ENCODE results near the gene SNAP25. TPM values are rescaled to one million over a fixed set of nuclear protein-coding genes. Genes with fewer than 3 reads are reported as not detected.

SNAP25 gene
- total RNA-seq, 2 donors from 2014 or later, result 0.67 to 2.2 TPM

GRCh38 chr20:10217721-10218410 is 764 bp upstream of the SNAP25 start:
- Histone ChIP-seq H3K27me3 (peaks cover 14% of the 10 kb centered on the region), H3K4me3 (no peak overlapping the region), H3K9ac (ENCODE audit: low read depth in 2 of 2, low read length in 2 of 2) (no peak overlapping the region), H3K9me3 (no peaks in the 10 kb centered on the region), H3K4me1 (no peaks in the 10 kb centered on the region), H3K27ac (no peak overlapping the region), H3K36me3 (no peaks in the 10 kb centered on the region)
- TF ChIP-seq CTCF (IDR thresholded peaks at IDR 0.05), result no peak
- intact Hi-C loops (cut with DNase I), result no loop called here
- no peak for DNase-seq

- no peak overlapping the region for H3K9ac ChIP-seq (ENCODE audit: low read depth in 2 of 2, low read length in 2 of 2)
- no peak overlapping the region for H3K4me3 ChIP-seq
- no peak overlapping the region for H3K27ac ChIP-seq
- intact Hi-C loops (cut with DNase I), result no loop called here
- H3K36me3 ChIP-seq, result no peaks in the 10 kb centered on the region
- H3K27me3 ChIP-seq, result peaks cover 14% of the 10 kb centered on the region
- no peaks in the 10 kb centered on the region for H3K9me3 ChIP-seq
- peak; percentile 62 for DNase-seq
- H3K4me1 ChIP-seq, result no peaks in the 10 kb centered on the region
- TF ChIP-seq CTCF (IDR thresholded peaks at IDR 0.05), result no peak
These were observed 792 bp downstream of the SNAP25 start for GRCh38 chr20:10219452-10219791.

GRCh38 chr20:10219993-10220750 is 1.5 kb downstream of the SNAP25 start:
- Histone ChIP-seq H3K9me3 (no peaks in the 10 kb centered on the region), H3K36me3 (no peaks in the 10 kb centered on the region), H3K27ac (no peak overlapping the region), H3K27me3 (peaks cover 14% of the 10 kb centered on the region), H3K9ac (ENCODE audit: low read depth in 2 of 2, low read length in 2 of 2) (no peak overlapping the region), H3K4me3 (no peak overlapping the region), H3K4me1 (no peaks in the 10 kb centered on the region)
- no peak for TF ChIP-seq CTCF (IDR thresholded peaks at IDR 0.05)
- intact Hi-C loops (cut with DNase I), result no loop called here
- no peak for DNase-seq

GRCh38 chr20:10221021-10221420 is 2.4 kb downstream of the SNAP25 start:
- Histone ChIP-seq H3K4me1 (no peaks in the 10 kb centered on the region), H3K9ac (ENCODE audit: low read depth in 2 of 2, low read length in 2 of 2) (no peak overlapping the region), H3K4me3 (no peak overlapping the region), H3K9me3 (no peaks in the 10 kb centered on the region), H3K27ac (no peak overlapping the region), H3K36me3 (no peaks in the 10 kb centered on the region), H3K27me3 (peaks cover 14% of the 10 kb centered on the region)
- no peak for TF ChIP-seq CTCF (IDR thresholded peaks at IDR 0.05)
- no peak for DNase-seq
- intact Hi-C loops (cut with DNase I), result no loop called here

- intact Hi-C loops (cut with DNase I), result no loop called here
These were observed 6.9 kb downstream of the SNAP25 start for GRCh38 chr20:10225439-10226060.

More at GRCh38 chr20:10225439-10226060, 6.9 kb downstream of the SNAP25 start:
- no peaks in the 10 kb centered on the region for H3K27me3 ChIP-seq
- H3K27ac ChIP-seq, result no peak overlapping the region
- no peak overlapping the region for H3K4me3 ChIP-seq
- no peak for TF ChIP-seq CTCF (IDR thresholded peaks at IDR 0.05)
- H3K9ac ChIP-seq (ENCODE audit: low read depth in 2 of 2, low read length in 2 of 2), result no peak overlapping the region
- DNase-seq, result no peak
- H3K9me3 ChIP-seq, result no peaks in the 10 kb centered on the region
- no peaks in the 10 kb centered on the region for H3K4me1 ChIP-seq
- H3K36me3 ChIP-seq, result no peaks in the 10 kb centered on the region

Data from colonic mucosa (tissue), 4 donors.